ENCODE measurements around the gene TTF2. TPM values are rescaled to one million over a fixed set of nuclear protein-coding genes. Genes with fewer than 3 reads are reported as not detected.

TTF2 gene
- total and polyA plus RNA-seq, 9 of the 15 experiments (the other 6 are each of a cell fraction or from before 2014, with no cell fraction given): 9.4 to 71.1 (median 42.1) TPM

- no peak for TF ChIP-seq STAT6 (CRISPR knock-in tag; IDR thresholded peaks at IDR 0.05)
- no peak for TF ChIP-seq HBP1 (CRISPR knock-in tag; IDR thresholded peaks at IDR 0.05)
- no peak for TF ChIP-seq KLF10 (CRISPR knock-in tag; IDR thresholded peaks at IDR 0.05)
- no peak for TF ChIP-seq TCF7 (IDR thresholded peaks at IDR 0.05; ENCODE audit: borderline replicate concordance)
- TF ChIP-seq TCFL5 (CRISPR knock-in tag; conservative IDR thresholded peaks at IDR 0.05): no peak
- TF ChIP-seq ATF1 (CRISPR knock-in tag; IDR thresholded peaks at IDR 0.05): no peak
- TF ChIP-seq ATF1 (tag; IDR thresholded peaks at IDR 0.05): no peak
- TF ChIP-seq TEAD1 (CRISPR knock-in tag; IDR thresholded peaks at IDR 0.05): no peak
- TF ChIP-seq PBX2 (CRISPR knock-in tag; IDR thresholded peaks at IDR 0.05; ENCODE audit: low read depth): no peak
- no peak for TF ChIP-seq PBX2 (tag; conservative IDR thresholded peaks at IDR 0.05; ENCODE audit: low read depth)
- no peak for TF ChIP-seq ZNF280A (IDR thresholded peaks at IDR 0.05; ENCODE audit: low read depth, partially characterized antibody)
These were observed 70.4 kb downstream of the TTF2 start (continued) for GRCh38 chr1:117130526-117130925.

Data from K562 (cell line).